H9 (cell line): ENCODE data around the gene HTT-AS. TPM values are rescaled to one million over a fixed set of nuclear protein-coding genes. Genes with fewer than 3 reads are reported as not detected.

Experiments used
- DNase-seq: peaks from one replicate; pipeline ENCODE4 v3.0.0-alpha.2; 2017
- H2AFZ ChIP-seq: one replicate; pipeline ENCODE4 v1.6.1; 2013; ENCODE audit warnings: mild to moderate bottlenecking, low read length, control low read depth, moderate library complexity
- H2AK5ac ChIP-seq: 2 replicates; pipeline ENCODE4 v1.6.1; 2013; ENCODE audit warnings: low read length, control low read depth, mixed read lengths; ENCODE audit not compliant: insufficient read length
- H2BK120ac ChIP-seq: one replicate; pipeline ENCODE4 v1.6.1; 2013; ENCODE audit warnings: low read depth, mild to moderate bottlenecking, low read length, control low read depth, inconsistent platforms; ENCODE audit not compliant: poor library complexity, severe bottlenecking
- H2BK12ac ChIP-seq: 2 replicates; pipeline ENCODE4 v1.6.1; 2013; ENCODE audit warnings: low read length, control low read depth, mixed read lengths, low read depth; ENCODE audit not compliant: insufficient read length
- H2BK15ac ChIP-seq: 2 replicates; pipeline ENCODE4 v1.6.1; 2013; ENCODE audit warnings: low read depth, low read length, control low read depth
- H2BK20ac ChIP-seq: one replicate; pipeline ENCODE4 v1.6.1; 2013; ENCODE audit warnings: low read depth, mild to moderate bottlenecking, low read length, control low read depth, inconsistent platforms; ENCODE audit not compliant: poor library complexity, severe bottlenecking
- H2BK5ac ChIP-seq: 2 replicates; pipeline ENCODE4 v1.6.1; 2013; ENCODE audit warnings: low read length, control low read depth, mixed read lengths; ENCODE audit not compliant: insufficient read length
- H3K14ac ChIP-seq: 2 replicates; pipeline ENCODE4 v1.6.1; 2013; ENCODE audit warnings: low read length, control low read depth; ENCODE audit not compliant: insufficient read depth
- H3K18ac ChIP-seq: 2 replicates; pipeline ENCODE4 v1.6.1; 2013; ENCODE audit warnings: low read depth, mild to moderate bottlenecking, mixed read lengths, low read length, control low read depth; ENCODE audit not compliant: insufficient read length
- H3K23ac ChIP-seq: 2 replicates; pipeline ENCODE4 v1.6.1; 2013; ENCODE audit warnings: low read length, control low read depth, mixed read lengths, low read depth; ENCODE audit not compliant: insufficient read length
- H3K23me2 ChIP-seq: 2 replicates; pipeline ENCODE4 v1.6.1; 2013; ENCODE audit warnings: low read depth, mild to moderate bottlenecking, mixed read lengths, low read length, control low read depth; ENCODE audit not compliant: insufficient read length, poor library complexity, severe bottlenecking
- H3K27ac ChIP-seq: 2 replicates; pipeline ENCODE4 v1.5.1; 2013; ENCODE audit warnings: low read length, control low read depth, mixed read lengths, low read depth; ENCODE audit not compliant: insufficient read length
- H3K27me3 ChIP-seq: 2 replicates; pipeline ENCODE4 v1.6.1; 2013; ENCODE audit warnings: low read length, control low read depth, inconsistent platforms; ENCODE audit not compliant: insufficient read depth
- H3K4ac ChIP-seq: 2 replicates; pipeline ENCODE4 v1.6.1; 2013; ENCODE audit warnings: low read depth, mild to moderate bottlenecking, control low read depth, inconsistent platforms, low read length, moderate library complexity
- H3K4me1 ChIP-seq: 2 replicates; pipeline ENCODE4 v1.6.1; 2013; ENCODE audit warnings: low read length, control low read depth, inconsistent platforms; ENCODE audit not compliant: insufficient read depth
- H3K4me2 ChIP-seq: 2 replicates; pipeline ENCODE4 v1.6.1; 2013; ENCODE audit warnings: low read length, control low read depth, mixed read lengths; ENCODE audit not compliant: insufficient read length, insufficient read depth
- H3K56ac ChIP-seq: 2 replicates; pipeline ENCODE4 v1.6.1; 2013; ENCODE audit warnings: low read depth, mild to moderate bottlenecking, mixed read lengths, low read length, control low read depth; ENCODE audit not compliant: insufficient read length
- H3K79me1 ChIP-seq: 2 replicates; pipeline ENCODE4 v1.6.1; 2013; ENCODE audit warnings: low read depth, mild to moderate bottlenecking, moderate library complexity, low read length, control low read depth, inconsistent platforms; ENCODE audit not compliant: insufficient read depth, poor library complexity, severe bottlenecking
- H3K79me2 ChIP-seq: 2 replicates; pipeline ENCODE4 v1.6.1; 2013; ENCODE audit warnings: low read length, control low read depth, inconsistent platforms; ENCODE audit not compliant: insufficient read depth
- H3K9ac ChIP-seq: 2 replicates; pipeline ENCODE4 v1.6.1; 2013; ENCODE audit warnings: low read length, control low read depth, mixed read lengths; ENCODE audit not compliant: insufficient read length; ENCODE audit errors: extremely low read depth
- H3K9me3 ChIP-seq: one replicate; pipeline ENCODE4 v1.6.1; 2013; ENCODE audit warnings: low read depth, low read length, inconsistent platforms; ENCODE audit not compliant: control insufficient read depth
- H3T11ph ChIP-seq: one replicate; pipeline ENCODE4 v1.6.1; 2013; ENCODE audit warnings: mild to moderate bottlenecking, low read length, control low read depth, inconsistent platforms
- H4K20me1 ChIP-seq: one replicate; pipeline ENCODE4 v1.6.1; 2013; ENCODE audit not compliant: control insufficient read depth, insufficient read length, insufficient read depth
- H4K5ac ChIP-seq: 2 replicates; pipeline ENCODE4 v1.6.1; 2013; ENCODE audit warnings: low read depth, mild to moderate bottlenecking, mixed read lengths, low read length, control low read depth; ENCODE audit not compliant: insufficient read length
- H4K8ac ChIP-seq: replicated peaks from 2 replicates; pipeline ENCODE4 v1.6.1; 2013; ENCODE audit warnings: low read length, control low read depth, mixed read lengths, low read depth; ENCODE audit not compliant: insufficient read length
- H4K91ac ChIP-seq: 2 replicates; pipeline ENCODE4 v1.6.1; 2013; ENCODE audit warnings: low read depth, mild to moderate bottlenecking, moderate library complexity, mixed read lengths, low read length, control low read depth; ENCODE audit not compliant: insufficient read length
- H3K27ac Mint-ChIP-seq, 3 experiments: 2 replicates in 2 of 3; 3 replicates in 1 of 3; pipeline ENCODE4 v1.8.0; 2020 to 2021; ENCODE audit warnings: mixed read lengths in 3 of 3, mild to moderate bottlenecking in 1 of 3, moderate library complexity in 1 of 3
- H3K27me3 Mint-ChIP-seq: 2 replicates; pipeline ENCODE4 v1.8.0; 2021; ENCODE audit warnings: low read depth, mild to moderate bottlenecking, moderate library complexity, mixed read lengths
- H3K36me3 Mint-ChIP-seq, 3 experiments: 2 replicates in 2 of 3; 3 replicates in 1 of 3; pipeline ENCODE4 v1.8.0; 2020 to 2021; ENCODE audit warnings: low read depth in 3 of 3, mixed read lengths in 3 of 3; ENCODE audit not compliant: insufficient read depth in 1 of 3
- H3K4me1 Mint-ChIP-seq, 2 experiments: 2 replicates each; pipeline ENCODE4 v1.8.0; 2020; ENCODE audit warnings: mixed read lengths in 2 of 2
- H3K4me3 Mint-ChIP-seq, 2 experiments: 2 replicates in 1 of 2; 3 replicates in 1 of 2; pipeline ENCODE4 v1.8.0; 2020 to 2021; ENCODE audit warnings: mild to moderate bottlenecking in 2 of 2, mixed read lengths in 2 of 2, moderate library complexity in 1 of 2
- H3K9me3 Mint-ChIP-seq, 2 experiments: 2 replicates in 1 of 2; 3 replicates in 1 of 2; pipeline ENCODE4 v1.8.0; 2020; ENCODE audit warnings: mild to moderate bottlenecking in 2 of 2, mixed read lengths in 2 of 2, moderate library complexity in 1 of 2
- CTCF ChIP-seq: fragments of 200-600 bp; sonication (generic); conservative IDR thresholded peaks from 3 replicates; pipeline ENCODE4 v1.8.0; 2021; ENCODE audit warnings: antibody characterized with exemption, mild to moderate bottlenecking
- WGBS: extraction: QIAGEN DNeasy Blood & Tissue Kit; methylation state at CpG from one replicate; pipeline ENCODE4 v1.1.7; 2013; ENCODE audit warnings: missing lambda C conversion rate, low lambda C conversion rate, mixed read lengths; ENCODE audit not compliant: insufficient read length; ENCODE audit errors: extremely low coverage; 5-methylcytosine and 5-hydroxymethylcytosine counted together
- total RNA-seq: library from RNA; stranded (reverse); gene quantifications from 2 replicates; pipeline ENCODE4 v1.2.1, GENCODE V29; 2021

The HTT-AS gene
- total RNA-seq, 1 experiment from 2014 or later, result not detected

- H3K27me3 ChIP-seq, result no peaks in the 10 kb centered on the region
Observed at GRCh38 chr4:3082925-3083515, 8.7 kb upstream of the HTT-AS start.

More at GRCh38 chr4:3082925-3083515, 8.7 kb upstream of the HTT-AS start:
- Histone ChIP-seq H2BK12ac (no peak overlapping the region), H3K56ac (no peak overlapping the region), H4K5ac (no peak overlapping the region), H3K14ac (no peak overlapping the region), H3K9ac (no peak overlapping the region), H2BK20ac (no peak overlapping the region), H4K8ac (no peak overlapping the region), H3K23me2 (no peaks in the 10 kb centered on the region), H2BK5ac (no peak overlapping the region), H2AK5ac (no peak overlapping the region), H3K79me1 (peaks cover 9% of the 10 kb centered on the region), H4K20me1 (no peaks in the 10 kb centered on the region), H2AFZ (no peak overlapping the region), H4K91ac (no peak overlapping the region), H3K9me3 (no peaks in the 10 kb centered on the region), H3K23ac (no peak overlapping the region), H3K18ac (no peak overlapping the region), H3K4me1 (no peaks in the 10 kb centered on the region), H3T11ph (no peak overlapping the region), H2BK15ac (no peak overlapping the region), H3K4ac (no peak overlapping the region), H3K4me2 (no peak overlapping the region), H3K27ac (no peak overlapping the region), H2BK120ac (no peak overlapping the region), H3K79me2 (peaks cover 22% of the 10 kb centered on the region; the same call in 1 of the 2 replicates)
- TF ChIP-seq CTCF, result no peak
- no peak for DNase-seq
- Mint-ChIP-seq H3K27me3 (no peaks in the 10 kb centered on the region), H3K9me3 (no peaks in the 10 kb centered on the region), H3K27ac (peak overlapping the region in 1 of 3 experiments; percentile 4; a peak in 1 of 7 replicates), H3K36me3 (peaks cover 1 to 14% (median 13%) of the 10 kb centered on the region in 3 experiments; a peak in 5 of 7 replicates), H3K4me3 (no peak overlapping the region; a peak in 1 of 5 replicates), H3K4me1 (no peaks in the 10 kb centered on the region)
- WGBS, result no CpG with 5 or more reads among the region's 6 CpGs
